ACC112 (cell line): ENCODE measurements around the gene MACF1.

Experiments used
- H2AFZ ChIP-seq: fragments of 200-600 bp; sonication (generic); one replicate; pipeline ENCODE4 v1.6.0; 2017; ENCODE audit warnings: antibody characterized with exemption, low read length; ENCODE audit not compliant: unreplicated experiment
- H3K27ac ChIP-seq: fragments of 200-600 bp; sonication (generic); 2 replicates; pipeline ENCODE4 v1.5.1; 2014; ENCODE audit warnings: low read depth, mild to moderate bottlenecking, antibody characterized with exemption, low read length, moderate library complexity
- H3K27me3 ChIP-seq: fragments of 200-600 bp; sonication (generic); 2 replicates; pipeline ENCODE4 v1.6.1; 2014; ENCODE audit warnings: mild to moderate bottlenecking, antibody characterized with exemption, low read length, moderate library complexity, mixed read lengths; ENCODE audit not compliant: insufficient read depth
- H3K36me3 ChIP-seq: fragments of 200-600 bp; sonication (generic); 2 replicates; pipeline ENCODE4 v1.6.1; 2016; ENCODE audit warnings: mild to moderate bottlenecking, antibody characterized with exemption, low read length, moderate library complexity, mixed read lengths; ENCODE audit not compliant: insufficient read depth
- H3K4me1 ChIP-seq: fragments of 200-600 bp; sonication (generic); one replicate; pipeline ENCODE4 v1.6.1; 2016; ENCODE audit warnings: low read length, mixed read lengths; ENCODE audit not compliant: insufficient read depth, unreplicated experiment, control insufficient read depth
- H3K4me3 ChIP-seq: fragments of 200-600 bp; sonication (generic); 2 replicates; pipeline ENCODE4 v1.5.1; 2014; ENCODE audit warnings: mild to moderate bottlenecking, low read depth, low read length
- H3K79me2 ChIP-seq: fragments of 200-600 bp; sonication (generic); one replicate; pipeline ENCODE4 v1.6.0; 2016; ENCODE audit warnings: low read length; ENCODE audit not compliant: control insufficient read depth, unreplicated experiment, insufficient read depth

Gene MACF1

DNA sequence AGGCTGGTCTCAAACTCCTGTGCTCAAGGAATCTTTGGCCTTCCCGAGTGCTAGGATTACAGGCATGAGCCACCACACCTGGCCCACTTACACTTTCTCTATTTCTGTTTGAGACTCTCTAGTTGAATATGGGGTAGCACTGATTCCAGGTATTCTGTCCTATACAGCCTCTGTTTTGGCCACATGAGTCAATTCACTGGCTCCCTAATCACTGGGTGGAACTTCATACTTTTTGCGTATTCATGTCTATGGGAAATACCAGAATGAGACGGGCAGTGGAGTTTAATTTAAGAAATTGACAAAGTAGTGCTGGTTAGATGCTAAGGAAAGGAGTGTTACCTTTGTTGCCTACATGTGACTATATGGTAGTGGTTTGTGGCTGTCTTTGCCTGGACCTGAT, 35.5 kb downstream of the MACF1 start:
- Histone ChIP-seq H3K79me2 (peaks cover 9% of the 10 kb centered on the region), H2AFZ (no peak overlapping the region), H3K4me1 (peaks cover 12% of the 10 kb centered on the region), H3K27me3 (no peaks in the 10 kb centered on the region), H3K36me3 (peaks cover 5% of the 10 kb centered on the region), H3K27ac (no peak overlapping the region), H3K4me3 (no peak overlapping the region)

DNA sequence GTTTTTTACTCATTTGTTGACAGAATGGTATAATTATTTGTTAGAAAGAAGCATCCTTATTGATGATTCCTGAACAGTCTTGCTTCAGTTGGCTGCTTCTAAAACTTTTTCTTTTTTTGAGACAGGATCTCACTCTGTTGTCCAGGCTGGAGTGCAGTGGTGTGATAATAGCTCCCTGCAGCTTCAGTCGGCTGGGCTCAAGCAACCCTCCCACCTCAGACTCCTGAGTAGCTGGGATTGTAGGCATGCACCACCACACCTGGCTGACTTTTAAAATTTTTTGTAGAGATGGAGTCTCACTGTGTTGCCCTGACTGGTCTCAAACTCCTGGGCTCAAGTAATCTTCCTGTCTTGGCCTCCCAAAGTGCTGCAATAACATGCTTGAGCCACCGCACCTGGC, 38.8 kb downstream of the MACF1 start:
- H3K4me3 ChIP-seq, result no peak overlapping the region
- H3K79me2 ChIP-seq, result peaks cover 14% of the 10 kb centered on the region
- no peaks in the 10 kb centered on the region for H3K36me3 ChIP-seq
- H3K27me3 ChIP-seq, result no peaks in the 10 kb centered on the region
- no peak overlapping the region for H3K27ac ChIP-seq
- no peak overlapping the region for H2AFZ ChIP-seq
- H3K4me1 ChIP-seq, result peaks cover 5% of the 10 kb centered on the region

DNA sequence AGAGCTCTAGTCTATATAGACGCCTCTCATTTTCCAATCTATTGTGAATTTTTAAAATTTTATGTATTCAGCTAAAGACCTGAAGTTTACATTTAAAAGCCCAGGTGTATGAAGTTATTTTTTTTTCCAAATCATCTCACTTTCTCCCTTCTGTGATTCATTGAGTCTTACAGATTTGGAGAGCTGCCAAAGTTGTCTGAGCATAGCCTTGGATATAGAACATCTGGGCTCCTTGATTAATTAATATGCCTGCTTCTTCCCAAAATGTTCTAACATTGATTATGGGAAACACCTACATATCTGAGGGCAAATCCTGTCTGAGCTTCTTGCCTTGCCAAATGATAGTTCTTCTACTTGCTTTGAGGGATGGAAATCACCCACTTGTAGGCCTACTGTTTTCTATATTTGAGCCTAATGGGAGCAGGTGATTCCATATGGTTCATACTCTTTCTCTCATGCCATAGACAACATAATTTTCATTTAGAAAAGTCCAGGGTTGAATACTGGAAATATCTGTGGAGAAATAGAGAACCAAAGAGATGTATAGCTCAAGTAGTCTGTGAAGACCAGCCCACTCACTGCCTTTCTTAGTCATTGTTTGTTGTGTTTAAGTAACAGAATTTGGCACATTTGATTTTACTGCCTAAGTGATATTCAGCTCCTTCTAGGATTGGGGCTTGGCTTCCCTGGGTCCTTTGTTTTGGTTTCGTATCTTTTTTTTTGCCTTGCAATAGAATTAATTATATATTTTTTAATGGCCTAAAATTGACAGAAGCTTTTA, 46.2 kb downstream of the MACF1 start:
- Histone ChIP-seq H3K4me3 (no peak overlapping the region), H3K79me2 (peaks cover 18% of the 10 kb centered on the region), H2AFZ (no peak overlapping the region), H3K36me3 (no peaks in the 10 kb centered on the region), H3K27me3 (no peaks in the 10 kb centered on the region), H3K27ac (no peak overlapping the region), H3K4me1 (peaks cover 18% of the 10 kb centered on the region)

DNA sequence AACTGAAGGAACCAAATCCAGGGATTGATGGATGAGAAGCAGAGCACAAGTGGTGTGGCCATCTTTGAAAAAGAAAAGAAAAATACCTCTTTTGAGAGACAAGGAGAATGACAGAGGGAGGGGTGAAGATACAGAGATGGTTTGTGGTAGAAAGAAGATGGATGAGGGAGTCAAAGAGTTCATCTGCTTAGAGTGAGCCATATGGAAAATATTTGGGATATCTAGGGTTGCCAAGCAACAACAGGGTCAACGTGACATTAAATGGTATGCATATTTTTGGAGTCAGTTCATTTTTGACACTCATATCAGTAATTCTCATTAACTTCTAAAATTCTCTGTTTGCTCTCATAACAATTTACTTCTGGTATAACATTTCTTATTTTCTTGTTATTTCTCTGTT, 50.7 kb downstream of the MACF1 start:
- H3K4me1 ChIP-seq, result peaks cover 18% of the 10 kb centered on the region
- peaks cover 15% of the 10 kb centered on the region for H3K79me2 ChIP-seq
- H3K4me3 ChIP-seq, result no peak overlapping the region
- no peaks in the 10 kb centered on the region for H3K27me3 ChIP-seq
- H3K36me3 ChIP-seq, result 0 out of 2 replicates have a peak, but pooled peaks cover 7% of the 10 kb centered on the region
- no peak overlapping the region for H2AFZ ChIP-seq
- H3K27ac ChIP-seq, result no peak overlapping the region

DNA sequence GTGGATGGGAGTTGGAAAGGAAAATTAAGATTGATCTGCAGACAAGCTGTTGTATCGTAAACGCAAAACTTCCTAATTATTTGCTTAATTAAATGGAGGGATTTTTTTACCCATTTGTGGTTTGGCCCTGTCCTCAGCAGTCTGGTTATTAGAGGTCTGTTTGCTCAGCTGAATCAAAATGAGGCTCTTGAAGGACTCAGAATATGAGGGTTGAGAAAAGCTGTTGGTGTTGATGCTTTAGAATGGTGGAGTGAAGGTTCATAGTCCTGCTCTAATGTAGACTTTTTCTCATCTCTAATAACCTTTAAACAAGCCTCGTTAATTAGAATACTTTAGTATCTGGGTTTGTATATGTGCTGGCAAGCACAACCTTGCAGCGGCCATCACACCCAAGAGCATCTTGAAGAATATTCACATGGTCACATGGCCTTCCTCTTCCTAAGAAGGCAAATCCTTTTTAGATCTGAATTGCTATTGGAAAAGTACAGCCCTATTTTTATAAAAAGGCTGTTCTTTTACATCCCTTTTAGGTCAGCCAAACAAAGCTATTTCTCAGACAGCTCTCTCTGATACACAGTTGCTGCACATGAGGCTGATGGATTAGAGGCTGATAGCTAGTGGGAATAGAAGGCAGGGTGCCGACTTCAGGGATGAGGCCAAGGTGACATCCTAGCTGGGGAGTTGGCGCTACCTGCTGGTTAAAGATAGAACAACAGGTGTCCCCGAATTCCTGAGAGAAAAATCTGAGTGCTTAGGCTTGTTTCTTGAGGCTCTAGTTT, 53.8 kb downstream of the MACF1 start:
- H3K27me3 ChIP-seq, result no peaks in the 10 kb centered on the region
- H3K36me3 ChIP-seq, result 0 out of 2 replicates have a peak, but pooled peaks cover 7% of the 10 kb centered on the region
- no peak overlapping the region for H3K4me3 ChIP-seq
- H3K4me1 ChIP-seq, result peaks cover 16% of the 10 kb centered on the region
- H3K27ac ChIP-seq, result no peak overlapping the region
- H2AFZ ChIP-seq, result no peak overlapping the region
- peaks cover 3% of the 10 kb centered on the region for H3K79me2 ChIP-seq

DNA sequence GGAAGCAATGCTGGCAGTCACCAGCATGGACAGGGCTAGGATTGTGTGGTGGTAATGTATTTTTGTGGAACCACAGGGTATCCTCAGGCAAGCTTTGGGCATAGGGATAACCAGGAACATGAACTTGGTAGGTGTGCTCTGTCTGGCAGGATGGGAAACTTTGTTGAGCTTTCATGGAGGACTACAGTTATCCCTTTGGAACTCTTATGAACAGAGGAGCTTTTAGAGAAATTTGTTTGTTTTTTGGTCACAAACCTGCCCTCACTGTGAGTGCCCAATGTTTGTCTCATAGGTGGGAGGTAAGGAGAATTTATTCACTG, 54.4 kb downstream of the MACF1 start:
- no peaks in the 10 kb centered on the region for H3K27me3 ChIP-seq
- no peak overlapping the region for H3K27ac ChIP-seq
- peaks cover 3% of the 10 kb centered on the region for H3K79me2 ChIP-seq
- H3K36me3 ChIP-seq, result 0 out of 2 replicates have a peak, but pooled peaks cover 7% of the 10 kb centered on the region
- no peak overlapping the region for H2AFZ ChIP-seq
- no peak overlapping the region for H3K4me3 ChIP-seq
- H3K4me1 ChIP-seq, result peaks cover 16% of the 10 kb centered on the region

DNA sequence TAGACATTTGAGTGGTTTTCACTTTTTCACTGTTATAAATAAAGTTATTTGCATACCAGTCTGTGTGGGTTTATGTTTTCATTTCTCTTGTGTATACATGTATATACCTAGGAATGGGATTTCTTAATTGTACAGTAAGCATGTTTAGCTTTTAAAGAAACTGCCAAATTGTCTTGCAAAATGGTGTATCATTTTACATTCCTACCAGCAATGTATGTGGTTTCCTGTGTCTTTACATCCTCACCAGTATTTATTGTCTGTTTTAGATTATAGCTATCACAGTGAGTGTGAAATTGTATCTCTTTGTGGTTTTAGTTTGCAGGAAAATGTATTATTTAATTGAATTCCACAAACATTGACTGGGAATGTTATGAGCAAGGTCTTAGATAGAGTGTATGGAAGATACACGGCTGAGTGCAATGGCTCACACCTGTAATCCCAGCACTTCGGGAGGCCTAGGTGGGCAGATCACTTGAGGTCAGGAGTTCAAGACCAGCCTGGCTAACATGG, 57.3 kb downstream of the MACF1 start:
- Histone ChIP-seq H3K36me3 (0 out of 2 replicates have a peak, but pooled peaks cover 7% of the 10 kb centered on the region), H3K27me3 (no peaks in the 10 kb centered on the region), H3K79me2 (peaks cover 5% of the 10 kb centered on the region), H3K4me3 (no peak overlapping the region), H2AFZ (no peak overlapping the region), H3K4me1 (peaks cover 4% of the 10 kb centered on the region), H3K27ac (no peak overlapping the region)

DNA sequence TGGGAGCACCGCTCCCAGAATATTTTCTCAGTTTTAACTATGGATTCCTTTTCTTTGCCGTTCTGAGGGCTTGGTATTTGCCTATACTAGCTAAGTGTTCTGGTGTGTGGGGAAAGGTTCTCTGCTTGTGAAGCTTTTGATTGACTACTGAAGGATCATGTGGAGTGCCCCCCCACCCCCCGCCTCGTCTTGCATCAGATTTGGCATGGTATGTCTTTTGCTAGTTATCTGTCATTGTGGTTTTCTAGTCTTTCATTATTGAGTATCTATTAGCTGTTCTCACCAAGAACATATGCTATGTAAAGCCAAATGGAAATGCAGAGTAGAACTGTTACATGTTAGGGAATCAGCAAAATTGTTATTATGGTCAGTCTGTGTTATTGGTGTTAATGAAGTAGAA, 58.3 kb downstream of the MACF1 start:
- H3K36me3 ChIP-seq, result 0 out of 2 replicates have a peak, but pooled peaks cover 5% of the 10 kb centered on the region
- peaks cover 8% of the 10 kb centered on the region for H3K79me2 ChIP-seq
- no peak overlapping the region for H2AFZ ChIP-seq
- no peak overlapping the region for H3K27ac ChIP-seq
- no peaks in the 10 kb centered on the region for H3K27me3 ChIP-seq
- no peak overlapping the region for H3K4me3 ChIP-seq
- H3K4me1 ChIP-seq, result peaks cover 14% of the 10 kb centered on the region

DNA sequence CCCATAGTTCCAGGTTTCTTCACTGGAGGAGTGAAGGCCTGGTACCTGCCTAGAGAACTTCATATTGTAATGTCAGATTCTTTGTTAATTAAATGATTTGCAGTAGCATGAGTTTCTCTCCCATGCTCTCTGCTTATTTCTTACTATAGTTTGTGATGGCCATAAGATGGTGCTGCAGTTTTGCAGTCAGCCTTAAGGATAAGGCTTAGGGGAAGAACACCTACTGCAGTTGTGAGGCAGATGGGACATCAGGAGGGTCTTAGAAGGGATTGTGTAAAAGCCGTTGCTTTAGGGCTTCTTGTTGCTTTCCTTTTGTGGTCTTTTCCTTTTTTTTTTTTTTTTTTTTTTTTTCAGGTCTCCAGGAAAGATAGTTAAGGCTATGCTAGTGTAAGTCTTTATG, 61.8 kb downstream of the MACF1 start:
- H3K27ac ChIP-seq, result no peak overlapping the region
- H3K4me1 ChIP-seq, result peaks cover 39% of the 10 kb centered on the region
- no peak overlapping the region for H2AFZ ChIP-seq
- H3K79me2 ChIP-seq, result peaks cover 18% of the 10 kb centered on the region
- no peaks in the 10 kb centered on the region for H3K36me3 ChIP-seq
- no peak overlapping the region for H3K4me3 ChIP-seq
- no peaks in the 10 kb centered on the region for H3K27me3 ChIP-seq

DNA sequence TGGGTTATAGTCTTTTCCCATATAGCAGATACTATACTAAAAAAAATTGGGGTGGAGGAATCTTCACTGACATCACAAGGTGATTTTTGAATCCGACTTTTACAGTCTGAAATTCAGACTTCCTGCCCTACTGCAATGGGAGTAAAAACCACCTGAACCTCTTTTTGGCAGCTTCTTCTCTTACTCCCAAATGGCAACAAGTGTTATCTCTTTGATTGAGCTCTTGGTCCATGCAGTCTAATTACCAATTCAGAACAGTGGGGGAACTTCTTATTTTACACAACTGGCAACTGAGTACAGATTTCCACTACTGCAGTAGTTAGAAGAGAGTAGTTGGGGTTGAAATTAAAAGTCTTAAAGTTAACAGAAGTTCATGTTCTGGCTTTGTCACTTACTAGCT, 62.3 kb downstream of the MACF1 start:
- H2AFZ ChIP-seq, result no peak overlapping the region
- no peaks in the 10 kb centered on the region for H3K27me3 ChIP-seq
- H3K27ac ChIP-seq, result no peak overlapping the region
- peaks cover 23% of the 10 kb centered on the region for H3K79me2 ChIP-seq
- H3K36me3 ChIP-seq, result no peaks in the 10 kb centered on the region
- H3K4me3 ChIP-seq, result no peak overlapping the region
- H3K4me1 ChIP-seq, result peaks cover 36% of the 10 kb centered on the region
